UCSD-AML1 (cell line): Measurements from ENCODE around the gene TBC1D9B.
"Not testable (repeated sequence)": the region's sequence is repeated elsewhere in the genome, so short reads cannot be mapped to it uniquely, and the experiment has no call there.

ENCODE experiments used
- DNase-seq: peaks from one replicate; lab custom pipeline; 2025; ENCODE audit not compliant: unreplicated experiment; lab: John Stamatoyannopoulos, UW

Gene TBC1D9B

DNA sequence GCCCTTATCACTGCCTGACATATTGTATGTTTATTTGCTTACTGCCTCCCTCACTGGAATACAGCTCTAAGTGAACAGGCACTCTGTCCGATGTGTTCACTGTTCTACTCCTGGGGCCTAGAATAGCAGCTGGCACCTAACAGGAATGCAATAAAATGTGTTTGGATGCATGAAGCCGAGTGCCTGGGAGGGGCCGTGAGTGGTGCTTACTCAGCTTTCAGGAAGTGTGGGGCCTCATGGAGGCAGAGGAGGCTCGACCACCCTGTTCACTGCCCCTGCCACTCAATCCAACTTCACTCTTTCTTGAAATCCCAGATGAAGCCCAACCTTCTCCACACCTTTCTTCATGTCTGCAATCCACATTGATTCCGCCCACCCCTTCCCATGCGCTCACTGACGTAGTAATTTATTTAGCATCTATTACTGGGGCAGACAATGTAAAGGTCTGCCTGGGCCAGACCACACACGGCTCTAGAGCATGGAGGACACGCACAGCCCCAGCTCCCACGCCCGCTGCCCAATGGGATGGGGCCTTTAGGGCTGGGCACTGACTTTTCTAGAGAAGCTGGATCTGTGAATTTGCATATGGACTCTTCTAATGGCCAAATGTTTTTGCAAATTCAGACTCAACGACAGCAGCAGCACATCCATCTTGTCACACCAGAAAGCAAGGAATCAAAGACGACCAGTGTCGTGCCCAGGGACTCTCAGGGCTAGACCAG, 21.3 kb downstream of the TBC1D9B start:
- DNase-seq, result no peak

- DNase-seq, result no peak
Observed at GRCh38 chr5:179885491-179886090, 22.1 kb downstream of the TBC1D9B start.

- no peak for DNase-seq
Observed at GRCh38 chr5:179883163-179883562, 24.5 kb downstream of the TBC1D9B start.

GRCh38 chr5:179882338-179882737, 25.4 kb downstream of the TBC1D9B start:
- DNase-seq, result no peak

DNA sequence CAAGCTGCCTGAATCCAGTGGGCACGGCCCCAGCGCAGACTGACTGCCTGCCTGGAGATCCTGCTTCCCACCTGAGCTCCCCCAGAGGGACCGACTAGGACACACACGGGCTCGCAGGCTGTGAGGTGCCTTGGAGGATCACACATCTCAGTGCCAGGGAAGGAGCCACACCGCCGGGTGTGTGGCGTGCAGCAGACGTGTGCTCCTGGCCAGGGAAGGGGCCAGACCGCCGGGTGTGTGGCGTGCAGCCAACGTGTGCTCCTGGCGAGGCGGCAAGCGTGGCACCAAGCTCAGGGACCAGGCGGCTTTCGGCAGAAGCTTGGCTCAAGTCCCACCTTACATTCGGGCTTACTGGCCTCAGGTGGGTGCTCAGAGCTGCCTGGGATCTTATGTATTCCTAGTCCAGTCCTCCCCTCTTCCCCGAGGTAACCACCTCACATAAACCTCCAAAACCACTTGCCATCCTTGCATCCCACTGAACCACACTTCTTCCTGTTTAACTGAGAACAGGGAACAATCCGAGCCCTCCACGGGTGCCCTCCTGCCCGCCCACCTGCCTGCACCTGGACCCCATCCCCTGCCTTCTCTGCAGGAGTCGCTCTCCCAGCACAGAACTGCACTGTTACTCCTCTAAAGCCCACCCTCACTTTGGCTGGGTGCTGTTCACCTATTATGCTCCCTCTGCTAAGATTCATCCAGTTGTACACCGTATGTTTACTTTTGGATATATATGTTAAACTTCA, 26.7 kb downstream of the TBC1D9B start:
- no peak for DNase-seq

DNA sequence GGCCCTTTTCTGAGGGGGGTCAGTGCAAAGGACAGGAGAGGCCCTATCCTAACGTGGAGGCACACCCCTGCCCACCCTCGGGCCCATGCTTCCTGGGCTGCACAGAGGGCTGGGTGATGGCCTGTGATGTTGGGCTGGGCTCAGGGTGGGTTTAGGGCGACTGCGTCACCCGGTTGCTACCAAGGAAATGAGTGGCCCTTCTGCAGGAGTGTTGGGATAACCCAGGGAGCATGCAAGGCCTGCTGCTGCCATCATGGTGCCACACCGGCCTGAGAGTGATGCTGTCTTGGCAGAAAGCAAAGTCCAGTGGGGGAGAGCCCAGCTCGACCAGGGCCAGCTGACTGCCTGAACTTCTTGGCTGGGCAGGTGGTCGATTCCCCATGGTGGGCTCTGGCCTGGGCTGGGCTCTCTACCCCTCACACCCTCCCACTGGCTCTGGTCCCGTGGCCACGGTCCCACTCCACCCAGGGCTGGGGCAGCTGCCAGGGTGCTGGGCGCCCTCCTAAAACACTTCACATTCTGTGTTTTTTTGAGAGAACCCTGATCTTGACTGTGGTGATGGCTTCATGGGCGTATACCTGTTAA, 27.5 kb downstream of the TBC1D9B start:
- no peak for DNase-seq

GRCh38 chr5:179879690-179880010, 28.0 kb downstream of the TBC1D9B start:
- DNase-seq, result no peak

DNA sequence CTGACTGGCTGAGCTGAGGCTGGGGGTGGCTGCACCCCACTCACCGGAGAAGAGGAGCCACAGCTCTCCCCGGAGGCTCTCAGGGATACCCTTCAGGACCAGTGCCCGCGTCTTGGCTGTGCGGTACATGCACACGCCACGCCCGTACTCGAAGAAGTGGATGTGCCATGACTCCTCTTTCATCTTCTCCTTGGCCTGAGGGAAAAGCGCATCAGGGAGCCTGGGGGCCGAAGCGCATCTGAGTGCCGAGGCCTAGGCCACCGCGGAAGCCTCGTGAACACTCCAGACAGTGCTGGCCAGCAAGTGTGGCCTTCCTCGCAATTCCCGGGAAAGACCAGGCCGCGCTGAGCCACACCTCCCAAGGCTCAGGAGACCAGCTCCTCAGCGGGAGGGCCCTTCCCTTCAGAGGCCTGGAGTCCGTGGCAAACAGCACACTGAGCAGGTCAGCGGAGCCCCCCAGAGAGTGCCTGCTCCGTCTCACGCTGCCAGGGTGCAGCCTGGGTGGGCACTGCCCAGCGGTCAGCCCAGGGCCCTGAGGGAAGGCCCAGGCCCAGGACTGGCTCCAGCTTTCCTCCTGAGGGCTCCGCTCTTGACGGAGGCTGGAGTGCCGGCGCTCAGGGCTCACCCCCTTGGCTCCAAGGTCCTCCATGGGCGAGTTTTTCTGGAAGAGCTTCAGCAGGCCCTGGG, 28.6 kb downstream of the TBC1D9B start:
- no peak for DNase-seq

DNA sequence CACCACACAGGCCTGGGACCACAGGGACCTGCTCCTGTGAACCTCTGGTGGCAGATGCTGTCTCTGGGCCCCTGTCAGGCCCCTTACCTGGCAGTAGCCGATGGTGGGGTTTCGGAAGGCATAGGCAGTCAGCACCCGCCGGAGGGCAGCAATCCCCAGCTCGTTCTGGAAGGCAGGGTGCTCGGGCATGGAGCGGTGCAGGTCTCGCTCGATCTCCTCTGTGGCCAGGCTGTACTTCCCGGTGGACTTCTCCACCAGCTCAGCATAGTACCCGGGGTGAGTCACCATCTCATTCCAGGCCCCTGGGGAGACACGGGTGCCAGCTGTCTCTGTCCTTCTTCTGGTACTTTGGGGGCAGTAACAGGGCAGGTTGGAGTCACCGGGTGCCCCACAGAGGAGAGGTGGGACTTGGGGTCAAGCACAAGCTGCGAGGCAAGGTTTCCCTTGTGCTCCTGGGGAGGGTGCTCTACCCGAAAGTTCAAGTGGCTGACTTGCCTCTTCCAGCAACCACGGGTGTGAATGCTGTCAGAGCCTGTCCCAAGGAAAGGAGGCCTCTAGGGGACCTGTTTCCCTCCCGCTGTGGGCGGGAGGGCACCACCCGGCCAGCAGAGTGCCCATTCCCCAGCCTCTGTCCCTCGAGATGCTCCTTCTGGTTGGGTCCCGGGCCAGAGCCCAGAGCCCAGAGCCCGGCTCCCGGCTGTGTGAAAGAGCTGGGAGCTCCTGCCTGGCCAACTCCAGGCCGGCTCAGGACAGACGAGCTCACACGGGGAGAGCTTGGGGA, 29.3 kb downstream of the TBC1D9B start:
- no peak for DNase-seq

DNA sequence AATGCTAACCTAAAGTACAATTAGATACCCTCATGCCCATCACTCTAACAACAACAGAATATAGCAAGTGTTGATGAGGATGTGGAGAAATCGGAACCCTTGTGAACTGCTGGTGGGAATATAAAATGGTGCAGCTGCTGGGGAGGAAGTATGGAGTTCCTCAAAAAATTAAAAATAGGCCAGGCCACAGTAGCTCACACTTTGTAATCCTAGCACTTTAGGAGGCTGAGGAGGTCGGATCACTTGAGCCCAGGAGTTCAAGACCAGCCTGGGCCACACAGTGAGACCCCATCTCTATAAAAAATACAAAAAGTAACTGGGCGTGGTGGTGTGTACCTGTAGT, 31.1 kb downstream of the TBC1D9B start:
- no peak for DNase-seq

GRCh38 chr5:179875741-179876609, 31.7 kb downstream of the TBC1D9B start:
- no peak for DNase-seq

GRCh38 chr5:179874536-179875292, 33.0 kb downstream of the TBC1D9B start:
- DNase-seq, result no peak

- DNase-seq, result no peak
Observed at GRCh38 chr5:179874136-179874535, 33.6 kb downstream of the TBC1D9B start.

DNA sequence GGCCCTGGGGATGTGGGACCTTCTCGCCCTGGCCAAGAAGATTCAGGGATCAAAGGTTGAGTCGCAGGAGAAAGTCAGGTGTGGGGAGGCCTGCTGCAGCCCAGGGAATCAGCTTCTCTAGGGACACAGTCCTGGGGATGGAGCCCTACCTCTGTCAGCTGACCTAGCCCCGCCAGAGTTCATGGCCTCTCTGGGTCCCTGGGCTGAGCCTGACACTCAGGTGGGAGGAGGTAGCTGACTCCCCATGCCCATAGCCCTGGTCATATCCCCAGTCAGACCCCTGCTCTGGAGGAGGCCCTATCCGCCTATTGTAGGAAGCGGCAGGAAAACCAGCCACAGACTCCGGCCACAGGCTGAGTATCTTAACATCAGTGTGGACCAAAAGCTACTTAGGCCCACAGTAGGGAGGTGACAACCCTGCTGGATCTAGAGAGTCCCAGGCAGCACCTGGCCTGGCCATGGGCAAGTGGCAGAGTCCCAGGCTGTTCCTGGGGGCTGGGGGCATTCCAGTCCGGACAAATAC, 34.0 kb downstream of the TBC1D9B start:
- DNase-seq, result no peak

- no peak for DNase-seq
Observed at GRCh38 chr5:179872828-179873575, 34.7 kb downstream of the TBC1D9B start.

GRCh38 chr5:179872055-179872827, 35.5 kb downstream of the TBC1D9B start:
- DNase-seq, result no peak

DNA sequence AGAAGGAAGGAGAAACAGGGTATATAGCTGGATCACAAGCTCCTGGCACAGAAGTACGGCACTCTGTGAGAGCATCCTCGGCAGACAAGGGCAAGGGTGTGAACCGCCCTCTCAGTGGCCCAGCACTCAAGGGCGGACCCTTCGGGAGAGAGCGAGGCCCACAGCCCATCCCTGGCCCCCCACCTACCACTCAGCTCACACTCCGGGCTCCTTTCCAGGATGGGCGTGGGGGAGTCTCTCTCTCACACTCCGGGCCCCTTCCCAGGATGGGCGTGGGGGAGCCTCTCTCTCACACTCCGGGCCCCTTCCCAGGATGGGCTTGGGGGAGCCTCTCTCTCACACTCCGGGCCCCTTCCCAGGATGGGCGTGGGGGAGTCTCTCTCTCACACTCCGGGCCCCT, 36.2 kb downstream of the TBC1D9B start:
- DNase-seq, result not testable (repeated sequence)
